Measurements from ENCODE around the gene SDSL.

Gene SDSL

GRCh38 chr12:113469224-113469948 lies 47.2 kb downstream of the SDSL start:
- no peak for DNase-seq (ENCODE audit: low read depth)

GRCh38 chr12:113469949-113470743 lies 48.0 kb downstream of the SDSL start:
- DNase-seq (ENCODE audit: low read depth), result no peak

DNA sequence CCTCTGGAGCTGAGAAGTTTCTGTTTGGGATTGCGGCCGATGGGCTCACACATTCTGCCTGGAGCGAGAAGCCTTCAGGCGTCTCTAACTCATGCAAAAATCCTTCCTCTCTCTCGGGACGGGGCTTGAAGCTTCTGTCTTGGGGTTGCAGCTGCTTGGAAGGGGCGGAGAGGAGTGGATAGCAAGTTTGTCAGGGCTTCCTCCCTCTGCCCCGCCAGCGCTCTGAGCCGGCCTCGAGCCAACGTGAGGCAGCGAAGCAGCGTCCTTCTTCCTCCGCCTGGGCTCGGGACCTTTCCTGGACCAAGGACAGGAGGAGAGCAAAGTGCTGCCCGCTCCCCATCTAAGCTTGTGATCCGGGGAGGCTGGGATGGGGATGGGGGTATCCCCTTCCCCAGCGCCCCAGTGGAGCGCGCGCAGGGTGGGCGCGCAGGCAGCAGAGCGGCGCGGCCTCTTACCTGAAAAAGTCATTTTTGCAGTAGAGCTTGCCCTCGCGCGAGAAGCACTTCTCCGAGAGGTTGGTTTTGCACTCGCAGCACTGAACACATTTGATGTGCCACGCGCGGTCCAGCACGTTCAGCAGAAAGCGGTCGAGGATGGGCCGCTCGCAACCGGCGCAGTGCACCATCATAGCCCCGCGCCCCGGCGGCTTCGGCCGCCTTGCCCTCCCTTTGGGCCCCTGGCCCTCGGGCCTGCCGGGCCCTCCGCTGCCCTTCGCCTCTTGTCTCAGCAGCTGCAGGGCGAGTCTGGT lies 48.9 kb downstream of the SDSL start:
- no peak for DNase-seq (ENCODE audit: low read depth)

DNA sequence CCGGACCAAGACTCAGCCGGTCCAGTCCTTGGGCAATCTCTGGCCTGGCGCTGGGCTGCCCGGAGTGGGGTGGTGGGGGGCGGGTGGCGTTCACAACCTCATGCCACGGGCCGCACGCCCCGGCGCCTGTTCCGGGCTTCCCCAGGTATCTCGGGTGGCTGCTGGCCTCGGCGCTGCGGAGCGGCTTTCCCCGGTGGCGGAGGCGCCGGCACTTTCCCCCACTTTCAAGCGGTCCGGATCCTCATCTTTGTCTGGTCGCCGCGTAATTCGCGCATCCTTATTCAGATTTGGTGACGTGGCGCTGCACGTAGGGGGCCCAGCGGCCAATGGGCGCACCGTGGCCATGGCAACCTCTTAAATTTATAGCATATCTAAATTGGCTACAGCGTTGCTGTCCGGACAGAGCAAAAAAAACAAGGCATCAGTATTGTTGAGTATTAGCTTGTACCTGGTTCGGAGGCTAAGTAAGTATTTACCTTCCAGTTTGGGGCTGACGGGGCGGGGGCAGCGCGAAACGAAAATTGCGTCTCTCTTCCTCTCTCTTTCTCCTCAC lies 49.5 kb downstream of the SDSL start, which contains the start of gene LHX5:
Gene LHX5 (minus strand): TSS at position 253 of the 553 bp plus-strand sequence. CDS start 373 bp downstream, outside the sequence.
- no peak for DNase-seq (ENCODE audit: low read depth)

DNA sequence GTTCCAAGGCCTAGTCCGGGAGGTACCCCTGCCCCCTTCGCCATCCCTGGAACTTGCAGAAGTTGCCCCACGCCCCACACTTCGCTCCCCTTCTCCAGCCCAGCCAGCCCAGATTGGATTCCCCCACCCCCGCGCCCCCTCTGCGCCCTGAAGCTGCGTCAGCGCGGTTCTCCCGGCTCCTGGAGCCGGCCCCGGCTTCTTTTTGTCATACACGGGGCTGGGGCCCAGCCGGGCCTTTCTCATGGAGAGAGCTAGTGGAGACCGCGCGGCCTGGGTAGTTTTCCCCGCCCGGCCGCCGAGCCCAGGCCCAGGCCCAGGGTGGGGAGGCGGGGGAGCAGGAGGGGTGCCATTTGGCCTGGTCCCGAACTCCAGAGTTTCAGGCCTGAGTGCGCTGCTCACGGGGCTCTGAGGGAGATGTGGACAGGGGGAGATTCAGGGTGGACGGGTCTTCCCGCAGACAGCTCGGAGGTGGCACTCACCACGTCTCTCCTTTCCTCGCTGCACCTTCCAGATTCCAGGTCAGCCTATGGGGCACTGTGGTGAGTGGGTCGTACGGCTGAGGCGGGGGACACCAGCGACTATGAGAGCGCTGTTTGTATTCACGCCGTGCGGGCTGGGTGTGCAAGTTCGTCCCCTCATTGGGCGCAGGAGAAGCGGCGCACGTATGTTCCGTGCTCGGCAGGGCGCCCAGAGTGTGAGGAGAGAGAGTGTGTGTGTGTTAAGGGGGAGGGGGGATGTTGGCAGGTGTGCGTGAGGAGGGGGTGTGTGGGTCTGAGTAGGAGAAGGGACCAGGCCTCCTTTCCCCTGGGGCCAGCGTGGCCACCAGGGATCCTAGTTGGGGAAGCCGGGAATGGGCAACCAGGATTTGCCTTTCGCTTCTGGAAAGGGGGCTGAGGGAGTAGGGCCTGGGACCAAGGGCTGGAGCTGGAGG lies 50.3 kb downstream of the SDSL start:
- DNase-seq (ENCODE audit: low read depth), result no peak

- DNase-seq (ENCODE audit: low read depth), result no peak
These were observed 51.2 kb downstream of the SDSL start for GRCh38 chr12:113473400-113473799.

GRCh38 chr12:113473942-113474341 lies 51.8 kb downstream of the SDSL start:
- DNase-seq (ENCODE audit: low read depth), result no peak

DNA sequence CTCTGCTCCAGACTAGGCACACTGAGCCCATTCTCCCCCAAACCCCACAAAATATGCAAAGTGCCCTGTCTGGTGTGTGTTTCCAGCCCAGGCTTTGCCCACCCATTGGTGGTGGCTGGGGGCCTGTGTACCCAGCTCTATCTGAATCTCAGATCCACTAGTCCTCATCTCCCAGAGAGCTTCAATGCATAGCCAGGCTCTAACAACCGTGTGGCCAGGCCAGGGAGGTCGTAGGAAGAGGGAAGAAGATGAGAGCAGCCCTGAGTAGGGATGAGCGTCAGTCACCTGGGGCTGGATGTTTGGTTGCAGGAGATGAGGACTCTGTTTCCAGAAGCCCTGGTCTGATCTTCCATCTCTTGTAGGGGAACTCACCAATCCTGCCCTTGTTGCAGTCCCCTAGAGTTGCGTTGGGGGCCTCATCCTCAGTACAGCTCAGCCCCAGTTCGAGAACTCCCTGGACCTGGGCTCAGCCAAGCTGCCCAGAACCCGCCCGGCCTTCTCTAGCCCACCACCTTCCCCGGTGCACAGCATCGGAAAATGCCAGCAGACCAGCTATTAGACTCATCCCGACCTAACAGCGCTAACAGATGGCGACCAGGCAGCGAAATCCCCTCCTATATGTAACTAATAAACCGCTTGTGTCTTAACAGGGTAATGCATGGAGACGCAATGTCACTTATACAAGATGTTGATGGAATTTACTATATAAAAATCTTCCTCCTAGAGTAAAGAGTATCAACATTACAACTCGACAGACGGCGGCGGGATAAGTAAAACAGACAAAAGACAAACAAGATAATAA lies 52.7 kb downstream of the SDSL start:
- DNase-seq (ENCODE audit: low read depth), result no peak

DNA sequence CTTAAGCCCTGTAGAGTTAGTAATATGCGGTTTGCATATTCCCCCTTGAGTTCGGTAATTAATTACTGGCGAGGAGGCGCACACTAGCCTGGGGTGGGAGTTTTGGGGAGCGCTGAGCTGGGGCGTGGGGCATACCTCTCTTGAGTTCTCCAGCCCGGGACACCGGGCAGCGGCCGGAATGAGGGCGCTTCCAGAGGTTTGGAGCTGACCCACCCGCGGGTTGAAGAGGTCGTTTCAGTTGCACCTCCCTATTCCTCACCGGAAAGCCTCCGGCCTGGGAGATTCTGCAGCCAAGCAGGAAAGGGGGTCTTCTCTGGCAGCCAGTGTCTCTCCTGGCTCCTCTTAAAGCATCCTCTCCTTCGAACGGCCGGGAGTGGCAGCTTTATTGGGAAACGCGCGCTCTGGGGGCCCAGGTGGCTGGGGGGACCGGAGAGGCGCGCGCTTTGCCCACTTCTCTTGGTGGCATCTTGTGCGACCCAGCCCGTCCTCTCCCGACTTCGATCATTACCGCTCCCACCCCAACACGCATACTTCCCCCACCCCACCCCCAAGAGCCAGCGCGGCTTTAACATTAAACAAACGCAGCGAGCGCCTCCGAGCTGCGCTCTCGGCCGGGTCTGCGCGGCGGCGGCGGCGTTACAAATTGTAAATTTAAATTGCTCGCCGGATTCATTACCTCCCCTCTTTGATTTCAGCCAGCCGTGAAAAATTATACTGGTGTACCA lies 53.4 kb downstream of the SDSL start:
- DNase-seq (ENCODE audit: low read depth), result no peak

DNA sequence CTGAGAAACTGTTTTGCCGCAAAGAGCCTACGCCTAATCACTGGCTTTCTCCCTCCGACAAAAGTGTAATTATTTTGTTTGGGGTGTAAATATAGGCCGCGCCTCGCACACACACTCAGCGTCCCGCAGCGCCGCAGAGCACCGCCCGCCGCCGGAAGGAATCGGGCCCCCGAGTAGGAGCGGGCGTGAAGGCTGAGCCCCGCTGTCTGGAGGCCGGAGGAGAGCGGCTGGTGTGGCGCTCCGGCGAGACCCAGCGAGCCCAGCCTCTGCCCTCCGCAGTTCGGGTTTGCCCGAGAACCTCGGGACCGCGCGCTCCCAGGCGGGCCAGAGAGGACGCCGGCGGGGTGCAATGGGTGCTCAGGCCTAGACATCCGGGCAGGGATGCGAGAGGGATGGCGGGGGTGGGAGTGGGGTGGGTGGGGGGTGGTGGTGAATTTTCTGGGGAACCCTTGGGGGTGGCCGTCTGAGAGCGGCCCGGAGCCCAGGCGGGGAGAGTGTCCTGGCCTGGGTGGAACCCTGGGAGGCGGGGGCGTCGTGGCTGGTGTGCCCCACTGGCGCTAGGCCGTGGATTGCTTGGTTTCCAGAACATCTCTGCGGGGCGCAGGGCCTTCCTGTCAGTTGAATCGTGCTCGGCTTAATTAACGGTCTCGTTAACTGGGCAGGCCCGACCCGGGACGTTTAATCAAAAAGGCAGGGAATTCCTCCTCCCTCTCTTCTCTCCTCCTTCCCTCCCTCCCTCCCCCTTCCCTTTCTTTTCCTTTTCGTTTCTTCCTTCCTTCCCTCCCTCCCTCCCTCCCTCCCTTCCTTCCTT lies 54.2 kb downstream of the SDSL start:
- no peak for DNase-seq (ENCODE audit: low read depth)

- no peak for DNase-seq (ENCODE audit: low read depth)
These were observed 55.1 kb downstream of the SDSL start for GRCh38 chr12:113477171-113477841.

DNA sequence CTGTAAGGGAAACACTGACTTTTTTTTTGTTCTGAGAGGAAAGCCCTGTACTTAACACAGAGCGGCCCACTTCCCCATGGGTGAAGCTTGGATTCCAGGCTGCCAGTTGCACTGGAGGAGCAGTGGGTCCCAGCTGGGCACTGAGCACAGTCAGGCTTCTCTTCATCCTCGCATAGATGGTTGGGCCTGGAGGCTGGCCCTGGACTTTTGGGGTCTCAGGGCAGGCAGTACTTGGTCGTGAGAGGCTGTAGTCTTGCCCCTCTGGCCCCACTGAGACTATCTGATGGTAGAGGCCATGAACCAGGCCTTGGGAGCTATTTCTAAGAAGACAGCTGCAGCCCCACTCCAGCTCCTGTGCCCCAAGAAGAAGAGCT lies 55.6 kb downstream of the SDSL start:
- DNase-seq (ENCODE audit: low read depth), result no peak

- DNase-seq (ENCODE audit: low read depth), result no peak
These were observed 56.3 kb downstream of the SDSL start for GRCh38 chr12:113478351-113479011.

DNA sequence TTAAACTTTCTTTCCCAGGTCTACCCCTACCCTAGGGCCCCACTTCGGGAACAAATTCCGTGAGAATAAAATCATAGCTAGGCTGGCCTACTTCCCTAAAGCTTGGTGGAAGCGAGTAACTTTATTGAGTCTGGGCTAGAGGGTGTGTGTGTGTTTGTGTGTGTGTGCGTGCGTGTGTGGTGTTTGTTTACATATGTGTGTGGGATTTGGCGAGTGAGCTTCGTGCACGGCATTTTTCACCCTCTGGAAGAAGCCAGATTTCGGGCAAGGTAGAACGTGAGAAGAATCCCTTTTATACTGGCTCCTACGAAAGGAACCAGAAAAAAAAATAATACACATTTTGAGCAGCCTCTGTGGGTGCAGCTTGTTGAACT lies 57.0 kb downstream of the SDSL start:
- no peak for DNase-seq (ENCODE audit: low read depth)

GRCh38 chr12:113479590-113480335 lies 57.6 kb downstream of the SDSL start:
- DNase-seq (ENCODE audit: low read depth), result peak; percentile 42

DNA sequence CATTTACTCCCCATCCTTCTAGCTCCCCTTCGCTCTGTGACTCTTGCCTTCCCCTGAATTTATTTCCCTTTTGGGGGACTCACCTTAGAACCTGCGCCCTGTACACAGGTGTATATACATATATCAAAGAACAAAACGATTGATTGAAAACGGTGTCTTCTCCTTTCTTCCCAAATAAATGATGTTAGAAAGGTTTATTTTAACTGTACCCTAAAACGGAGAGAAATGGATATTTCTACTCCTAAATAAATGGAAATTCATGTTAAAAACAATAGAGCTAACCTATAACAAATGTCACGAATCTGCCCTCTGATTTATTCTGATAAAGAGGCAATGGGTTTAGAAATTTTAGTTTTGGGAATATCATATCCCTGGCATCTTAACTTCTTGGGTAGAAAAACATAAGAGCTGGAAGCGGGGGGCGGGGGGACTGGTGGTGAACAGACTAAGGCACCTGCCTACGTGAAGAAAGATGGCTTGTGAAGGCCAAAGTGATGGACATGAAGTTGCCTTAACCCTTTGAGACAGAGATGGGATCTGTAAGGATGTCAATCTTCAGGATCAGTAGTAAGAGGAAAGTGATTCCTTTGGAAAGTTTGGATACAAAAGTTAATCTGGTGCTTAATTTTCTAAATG lies 58.3 kb downstream of the SDSL start:
- DNase-seq (ENCODE audit: low read depth), result no peak

DNA sequence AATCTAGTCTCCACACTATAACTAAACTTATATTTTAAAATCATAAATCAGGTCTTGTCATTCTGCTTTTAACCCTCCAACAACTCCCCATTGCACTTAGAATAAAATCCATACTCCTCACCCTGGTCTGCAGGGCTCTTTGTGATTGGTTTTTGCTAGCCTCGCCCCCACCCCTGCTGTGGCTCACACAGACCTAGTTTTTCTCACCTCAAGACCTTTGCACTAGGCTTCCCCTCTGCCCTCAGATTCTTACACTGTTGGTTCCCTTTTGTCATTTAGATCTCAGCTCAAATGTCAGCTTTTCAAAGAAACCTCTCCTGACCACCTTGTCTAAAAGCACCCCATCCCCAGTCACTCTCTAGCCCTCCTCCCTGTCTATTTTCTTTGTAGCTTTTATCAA lies 60.2 kb downstream of the SDSL start:
- no peak for DNase-seq (ENCODE audit: low read depth)

Measured in ELR (cell line).